GM21381 (cell line): Measurements from ENCODE around the gene BEGAIN.

Source experiments
- ATAC-seq: cut with Tn5 transposase; IDR thresholded peaks from one replicate; pipeline ENCODE4 v1.9.1; 2021; ENCODE audit warnings: mild to moderate bottlenecking, moderate library complexity; ENCODE audit not compliant: unreplicated experiment

Gene BEGAIN

GRCh38 chr14:100602621-100603230, 15.5 kb upstream of the BEGAIN start:
- ATAC-seq = no peak

GRCh38 chr14:100601914-100602313, 14.7 kb upstream of the BEGAIN start:
- ATAC-seq = no peak

GRCh38 chr14:100601064-100601463, 13.8 kb upstream of the BEGAIN start:
- ATAC-seq = no peak

GRCh38 chr14:100599981-100600380, 12.8 kb upstream of the BEGAIN start:
- ATAC-seq = no peak

GRCh38 chr14:100594625-100594951, 7.4 kb upstream of the BEGAIN start:
- ATAC-seq = no peak

GRCh38 chr14:100593751-100594624, 6.8 kb upstream of the BEGAIN start:
- ATAC-seq = no peak

GRCh38 chr14:100592972-100593371, 5.8 kb upstream of the BEGAIN start:
- no peak for ATAC-seq

- ATAC-seq = no peak
Observed at GRCh38 chr14:100592461-100592891, 5.3 kb upstream of the BEGAIN start.

GRCh38 chr14:100591453-100592371, 4.5 kb upstream of the BEGAIN start:
- no peak for ATAC-seq

- ATAC-seq = no peak
Observed at GRCh38 chr14:100590726-100591452, 3.7 kb upstream of the BEGAIN start.

- ATAC-seq = no peak
Observed at GRCh38 chr14:100589760-100590469, 2.7 kb upstream of the BEGAIN start.

- no peak for ATAC-seq
Observed at GRCh38 chr14:100589071-100589759, 2.0 kb upstream of the BEGAIN start.

GRCh38 chr14:100588671-100589070, 1.5 kb upstream of the BEGAIN start:
- ATAC-seq = no peak

GRCh38 chr14:100587763-100588411, 670 bp upstream of the BEGAIN start:
- no peak for ATAC-seq

GRCh38 chr14:100586403-100587085, 673 bp downstream of the BEGAIN start:
- no peak for ATAC-seq

- no peak for ATAC-seq
Observed at GRCh38 chr14:100586153-100586402, 1.1 kb downstream of the BEGAIN start.

- ATAC-seq = no peak
Observed at GRCh38 chr14:100585448-100586152, 1.6 kb downstream of the BEGAIN start.
